RWPE1 (cell line): ENCODE data around the gene DDRGK1.

Experiments used
- CTCF ChIA-PET: fragments of 350-600 bp; sonication (Branson Sonifier 250); formaldehyde crosslinking; extraction: SDS; loops from one replicate; lab custom pipeline; 2021; lab: Yijun Ruan, JAX
- POLR2A ChIA-PET: fragments of 400-600 bp; formaldehyde crosslinking; extraction: SDS; loops from one replicate; lab custom pipeline; 2020; ENCODE audit warnings: antibody characterized with exemption; ENCODE audit not compliant: low non-redundant PET; lab: Yijun Ruan, JAX
- DNase-seq: peaks from one replicate; pipeline ENCODE4 v3.0.0; 2012; ENCODE audit warnings: low spot score
- H3K27ac ChIP-seq: fragments of 450-650 bp; 2 replicates; pipeline ENCODE4 v1.5.1; 2017
- TF ChIP-seq, protein P1 (sequence below): fragments of 450-650 bp; conservative IDR thresholded peaks from 2 replicates; pipeline ENCODE4 v1.5.1; 2017; ENCODE audit warnings: low read depth, mild to moderate bottlenecking

Gene DDRGK1

GRCh38 chr20:3246682-3247081 lies 42.2 kb upstream of the DDRGK1 start:
- no peak for DNase-seq
- H3K27ac ChIP-seq = no peak overlapping the region
- CTCF ChIA-PET = interaction anchor here (0.9 kb wide), 1 partner anchor 43 kb away, joined by 5 read pairs; no protein-coding TSS in a partner anchor
- TF ChIP-seq, protein P1, sequence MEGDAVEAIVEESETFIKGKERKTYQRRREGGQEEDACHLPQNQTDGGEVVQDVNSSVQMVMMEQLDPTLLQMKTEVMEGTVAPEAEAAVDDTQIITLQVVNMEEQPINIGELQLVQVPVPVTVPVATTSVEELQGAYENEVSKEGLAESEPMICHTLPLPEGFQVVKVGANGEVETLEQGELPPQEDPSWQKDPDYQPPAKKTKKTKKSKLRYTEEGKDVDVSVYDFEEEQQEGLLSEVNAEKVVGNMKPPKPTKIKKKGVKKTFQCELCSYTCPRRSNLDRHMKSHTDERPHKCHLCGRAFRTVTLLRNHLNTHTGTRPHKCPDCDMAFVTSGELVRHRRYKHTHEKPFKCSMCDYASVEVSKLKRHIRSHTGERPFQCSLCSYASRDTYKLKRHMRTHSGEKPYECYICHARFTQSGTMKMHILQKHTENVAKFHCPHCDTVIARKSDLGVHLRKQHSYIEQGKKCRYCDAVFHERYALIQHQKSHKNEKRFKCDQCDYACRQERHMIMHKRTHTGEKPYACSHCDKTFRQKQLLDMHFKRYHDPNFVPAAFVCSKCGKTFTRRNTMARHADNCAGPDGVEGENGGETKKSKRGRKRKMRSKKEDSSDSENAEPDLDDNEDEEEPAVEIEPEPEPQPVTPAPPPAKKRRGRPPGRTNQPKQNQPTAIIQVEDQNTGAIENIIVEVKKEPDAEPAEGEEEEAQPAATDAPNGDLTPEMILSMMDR = no peak
- POLR2A ChIA-PET = no interaction called here

- H3K27ac ChIP-seq = no peak overlapping the region
- TF ChIP-seq, protein P1 = no peak
- POLR2A ChIA-PET = interaction anchor here (1.1 kb wide), 1 partner anchor 25 kb away, joined by 3 read pairs; no protein-coding TSS in a partner anchor
- DNase-seq = no peak
- CTCF ChIA-PET = interaction anchor here (0.6 to 0.7 kb wide), 2 partner anchors 123 to 434 kb away, joined by 4 read pairs; no protein-coding TSS in a partner anchor
These were observed 41.2 kb upstream of the DDRGK1 start for GRCh38 chr20:3245711-3246110.

DNA sequence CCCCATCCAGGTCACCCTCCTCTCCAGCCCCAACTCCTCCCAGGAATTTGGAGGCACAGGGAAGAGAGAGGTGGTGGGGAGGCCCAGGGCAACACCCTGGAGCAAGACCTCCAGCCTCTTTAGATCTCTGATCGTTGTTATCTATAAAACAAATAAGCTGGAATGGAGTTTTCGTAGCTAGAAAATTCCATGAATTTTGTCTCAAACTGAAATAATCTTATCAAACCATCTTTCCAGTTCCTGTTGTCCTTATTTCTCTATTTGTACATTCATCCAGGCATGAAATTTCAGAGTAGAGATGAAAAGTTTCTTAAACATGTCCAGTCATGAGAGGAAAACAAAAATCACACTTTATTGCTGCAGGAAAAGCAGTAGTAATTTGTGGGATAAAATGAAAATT lies 40.7 kb upstream of the DDRGK1 start:
- peak overlapping the region; percentile 38 for H3K27ac ChIP-seq
- DNase-seq = no peak
- CTCF ChIA-PET = interaction anchor here (0.6 kb wide), 1 partner anchor 434 kb away, joined by 4 read pairs; no protein-coding TSS in a partner anchor
- TF ChIP-seq, protein P1 = no peak
- POLR2A ChIA-PET = interaction anchor here (0.5 to 1.1 kb wide), 2 partner anchors 8 to 24 kb away, joined by 3 read pairs; no protein-coding TSS in a partner anchor

DNA sequence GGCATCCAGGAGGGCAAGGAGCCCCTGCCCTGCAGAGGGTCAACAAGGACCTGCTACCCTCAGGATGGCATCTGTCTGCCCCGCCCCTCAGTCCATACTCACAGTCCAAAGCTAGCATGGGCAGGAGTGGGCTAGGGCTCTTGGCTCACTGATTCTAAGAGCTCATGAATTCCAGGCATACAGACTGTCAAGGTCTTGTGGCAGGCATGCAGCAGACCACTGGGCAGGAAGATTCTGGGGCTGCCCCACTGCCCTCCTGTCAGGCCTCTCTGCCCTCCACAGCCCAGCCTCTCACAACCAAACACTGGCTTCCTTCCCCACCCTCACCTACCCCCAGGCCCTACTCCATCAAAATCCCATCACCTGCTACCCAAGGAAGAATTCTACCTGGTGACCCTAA lies 40.1 kb upstream of the DDRGK1 start:
- TF ChIP-seq, protein P1 = no peak
- no peak for DNase-seq
- ChIA-PET POLR2A (interaction anchor here (0.5 to 1.1 kb wide), 2 partner anchors 9 to 24 kb away, joined by 3 read pairs; no protein-coding TSS in a partner anchor), CTCF (no interaction called here)
- peak overlapping the region; percentile 38 for H3K27ac ChIP-seq

GRCh38 chr20:3243718-3244358 lies 39.4 kb upstream of the DDRGK1 start:
- TF ChIP-seq, protein P1 = no peak
- CTCF ChIA-PET = no interaction called here

GRCh38 chr20:3242172-3242692 lies 37.8 kb upstream of the DDRGK1 start:
- POLR2A ChIA-PET = no interaction called here
- CTCF ChIA-PET = no interaction called here
- TF ChIP-seq, protein P1 = no peak
- peak overlapping the region; percentile 34; the same call in 1 of the 2 replicates for H3K27ac ChIP-seq
- DNase-seq = no peak

More at GRCh38 chr20:3243718-3244358, 39.4 kb upstream of the DDRGK1 start:
- POLR2A ChIA-PET = no interaction called here
- H3K27ac ChIP-seq = no peak overlapping the region
- DNase-seq = no peak
